Left ventricle myocardium inferior (tissue), 1 donor: ENCODE measurements around the gene PPARD. TPM values are rescaled to one million over a fixed set of nuclear protein-coding genes. Genes with fewer than 3 reads are reported as not detected.

Experiments used
- DNase-seq: peaks from one replicate; pipeline ENCODE4 v3.0.0-alpha.2; 2020
- H3K27ac ChIP-seq: fragments of 200-600 bp; replicated peaks from 2 replicates; pipeline ENCODE4 v1.8.0; 2021
- H3K27me3 ChIP-seq: fragments of 200-600 bp; 2 replicates; pipeline ENCODE4 v1.8.0; 2021; ENCODE audit warnings: low read depth
- H3K36me3 ChIP-seq: fragments of 200-600 bp; 2 replicates; pipeline ENCODE4 v1.8.0; 2021
- H3K4me1 ChIP-seq: fragments of 200-600 bp; 2 replicates; pipeline ENCODE4 v1.8.0; 2021
- H3K4me3 ChIP-seq: fragments of 200-600 bp; 2 replicates; pipeline ENCODE4 v1.8.0; 2021; ENCODE audit warnings: mild to moderate bottlenecking, moderate library complexity
- H3K9me3 ChIP-seq: fragments of 200-600 bp; replicated peaks from 2 replicates; pipeline ENCODE4 v1.8.0; 2021
- intact Hi-C: fragments of 100-400 bp; cut with micrococcal nuclease; formaldehyde crosslinking; loops from one replicate; pipeline ENCODE4 v1.11.0; 2022
- total RNA-seq: library from RNA; stranded (reverse); fragmentation: NEBNext Ultra II Directional; extraction: Animal tissue kit (Norgen Biotek cat#: 25700); gene quantifications from one replicate; pipeline ENCODE4 v1.2.1, GENCODE V29; 2021
- TF ChIP-seq, protein P1 (sequence below): fragments of 200-600 bp; IDR thresholded peaks from 2 replicates; pipeline ENCODE4 v1.8.0; 2021; ENCODE audit warnings: antibody characterized with exemption, mild to moderate bottlenecking, borderline replicate concordance
- donor health status: DM: no; HTN: yes; CAD: no; lungs with severe emphysema.

The PPARD gene
- total RNA-seq, 1 donor from 2014 or later = 14.9 TPM

DNA sequence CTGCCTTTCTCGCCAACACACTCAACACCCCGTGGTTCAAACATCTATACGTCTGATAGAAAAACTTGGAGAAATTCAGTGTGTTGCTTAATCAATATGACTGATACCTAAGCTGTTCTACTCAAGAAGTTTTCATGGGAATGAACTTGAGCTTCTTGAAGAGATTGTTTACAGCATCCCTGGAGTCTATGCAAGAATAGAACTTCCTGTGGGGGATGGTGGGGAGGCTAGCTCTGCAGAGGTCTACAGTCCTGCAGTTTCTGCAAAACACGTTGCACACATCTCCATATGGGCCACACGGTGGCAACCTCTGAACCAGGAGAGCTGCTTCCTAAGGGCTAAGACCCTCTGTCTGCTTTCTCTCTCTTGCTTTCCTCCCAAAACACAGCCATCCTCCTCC lies 77.1 kb downstream of the PPARD start:
- Histone ChIP-seq H3K9me3 (no peaks in the 10 kb centered on the region), H3K4me1 (peaks cover 19% of the 10 kb centered on the region), H3K36me3 (peaks cover 37% of the 10 kb centered on the region), H3K27me3 (no peaks in the 10 kb centered on the region), H3K27ac (peak overlapping the region; percentile 27), H3K4me3 (no peak overlapping the region)
- intact Hi-C loops = no loop called here
- no peak for DNase-seq
- TF ChIP-seq, protein P1, sequence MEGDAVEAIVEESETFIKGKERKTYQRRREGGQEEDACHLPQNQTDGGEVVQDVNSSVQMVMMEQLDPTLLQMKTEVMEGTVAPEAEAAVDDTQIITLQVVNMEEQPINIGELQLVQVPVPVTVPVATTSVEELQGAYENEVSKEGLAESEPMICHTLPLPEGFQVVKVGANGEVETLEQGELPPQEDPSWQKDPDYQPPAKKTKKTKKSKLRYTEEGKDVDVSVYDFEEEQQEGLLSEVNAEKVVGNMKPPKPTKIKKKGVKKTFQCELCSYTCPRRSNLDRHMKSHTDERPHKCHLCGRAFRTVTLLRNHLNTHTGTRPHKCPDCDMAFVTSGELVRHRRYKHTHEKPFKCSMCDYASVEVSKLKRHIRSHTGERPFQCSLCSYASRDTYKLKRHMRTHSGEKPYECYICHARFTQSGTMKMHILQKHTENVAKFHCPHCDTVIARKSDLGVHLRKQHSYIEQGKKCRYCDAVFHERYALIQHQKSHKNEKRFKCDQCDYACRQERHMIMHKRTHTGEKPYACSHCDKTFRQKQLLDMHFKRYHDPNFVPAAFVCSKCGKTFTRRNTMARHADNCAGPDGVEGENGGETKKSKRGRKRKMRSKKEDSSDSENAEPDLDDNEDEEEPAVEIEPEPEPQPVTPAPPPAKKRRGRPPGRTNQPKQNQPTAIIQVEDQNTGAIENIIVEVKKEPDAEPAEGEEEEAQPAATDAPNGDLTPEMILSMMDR = no peak

DNA sequence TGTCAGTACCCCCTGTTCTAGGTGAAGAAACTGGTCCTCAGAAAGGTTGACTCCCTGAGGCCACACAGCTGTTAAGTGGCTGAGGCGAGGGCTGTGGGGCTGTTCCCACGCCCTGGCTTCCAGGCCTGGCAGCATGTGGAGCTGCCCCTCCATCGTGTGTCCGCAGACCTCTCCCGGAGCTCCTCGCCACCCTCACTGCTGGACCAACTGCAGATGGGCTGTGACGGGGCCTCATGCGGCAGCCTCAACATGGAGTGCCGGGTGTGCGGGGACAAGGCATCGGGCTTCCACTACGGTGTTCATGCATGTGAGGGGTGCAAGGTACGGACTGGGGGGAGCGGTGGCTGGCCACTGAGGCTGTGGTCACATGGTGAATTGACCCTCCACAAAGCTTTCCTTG lies 77.6 kb downstream of the PPARD start:
- Histone ChIP-seq H3K9me3 (no peaks in the 10 kb centered on the region), H3K4me1 (peaks cover 13% of the 10 kb centered on the region), H3K4me3 (no peak overlapping the region), H3K36me3 (peaks cover 42% of the 10 kb centered on the region), H3K27me3 (no peaks in the 10 kb centered on the region), H3K27ac (no peak overlapping the region)
- DNase-seq = no peak
- intact Hi-C loops = no loop called here
- TF ChIP-seq, protein P1 = no peak

DNA sequence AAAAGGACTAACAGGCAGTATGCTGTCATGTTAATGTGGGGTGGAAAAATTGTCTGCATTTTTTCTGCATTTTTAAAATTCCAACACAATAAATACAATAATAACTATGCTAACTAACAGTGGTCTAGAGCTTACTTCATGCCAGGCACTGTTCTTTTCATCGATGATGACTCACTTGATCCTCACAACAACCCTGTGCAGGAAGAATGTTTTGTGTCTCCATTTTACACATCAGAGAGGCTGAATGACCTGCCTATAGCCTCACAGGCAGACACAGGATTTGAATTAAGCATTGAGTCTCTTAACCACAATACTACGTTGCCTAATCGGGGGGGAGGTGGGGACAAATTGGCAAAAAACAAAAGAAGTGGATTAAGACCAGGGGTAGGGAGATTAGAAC lies 82.9 kb downstream of the PPARD start:
- peaks cover 56% of the 10 kb centered on the region for H3K36me3 ChIP-seq

DNA sequence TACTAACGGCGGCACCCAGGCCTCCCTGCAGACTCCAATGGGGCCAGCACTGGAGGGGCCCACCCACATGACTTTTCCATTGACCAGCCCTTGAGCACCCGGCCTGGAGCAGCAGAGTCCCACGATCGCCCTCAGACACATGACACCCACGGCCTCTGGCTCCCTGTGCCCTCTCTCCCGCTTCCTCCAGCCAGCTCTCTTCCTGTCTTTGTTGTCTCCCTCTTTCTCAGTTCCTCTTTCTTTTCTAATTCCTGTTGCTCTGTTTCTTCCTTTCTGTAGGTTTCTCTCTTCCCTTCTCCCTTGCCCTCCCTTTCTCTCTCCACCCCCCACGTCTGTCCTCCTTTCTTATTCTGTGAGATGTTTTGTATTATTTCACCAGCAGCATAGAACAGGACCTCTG lies 83.7 kb downstream of the PPARD start:
- H3K36me3 ChIP-seq = peaks cover 56% of the 10 kb centered on the region
- DNase-seq = no peak
- H3K4me1 ChIP-seq = no peaks in the 10 kb centered on the region
- H3K27me3 ChIP-seq = no peaks in the 10 kb centered on the region
- TF ChIP-seq, protein P1 = no peak
- H3K9me3 ChIP-seq = peaks cover 22% of the 10 kb centered on the region
- no peak overlapping the region for H3K27ac ChIP-seq
- intact Hi-C loops = no loop called here
- H3K4me3 ChIP-seq = no peak overlapping the region

More for the DNA sequence above, 82.9 kb downstream of the PPARD start:
- Histone ChIP-seq H3K27me3 (no peaks in the 10 kb centered on the region), H3K9me3 (peaks cover 20% of the 10 kb centered on the region), H3K4me3 (no peak overlapping the region), H3K27ac (no peak overlapping the region), H3K4me1 (no peaks in the 10 kb centered on the region)
- TF ChIP-seq, protein P1 = no peak
- no peak for DNase-seq
- intact Hi-C loops = no loop called here

GRCh38 chr6:35427435-35427834 lies 85.1 kb downstream of the PPARD start:
- intact Hi-C loops = no loop called here
- Histone ChIP-seq H3K36me3 (peaks cover 45% of the 10 kb centered on the region), H3K9me3 (peaks cover 22% of the 10 kb centered on the region), H3K4me1 (no peaks in the 10 kb centered on the region), H3K27ac (no peak overlapping the region), H3K4me3 (no peak overlapping the region), H3K27me3 (no peaks in the 10 kb centered on the region)
- TF ChIP-seq, protein P1 = no peak
- no peak for DNase-seq

GRCh38 chr6:35427851-35428321 lies 85.5 kb downstream of the PPARD start:
- TF ChIP-seq, protein P1 = no peak

More at GRCh38 chr6:35427851-35428321, 85.5 kb downstream of the PPARD start:
- Histone ChIP-seq H3K4me3 (no peak overlapping the region), H3K27me3 (no peaks in the 10 kb centered on the region), H3K27ac (no peak overlapping the region), H3K9me3 (peaks cover 22% of the 10 kb centered on the region), H3K4me1 (no peaks in the 10 kb centered on the region), H3K36me3 (peaks cover 42% of the 10 kb centered on the region)
- intact Hi-C loops = no loop called here
- DNase-seq = no peak
